GM19043 (cell line): ENCODE measurements around the gene SPATA6L.

ENCODE experiments used
- ATAC-seq: cut with Tn5 transposase; IDR thresholded peaks from one replicate; pipeline ENCODE4 v1.9.1; 2021; ENCODE audit warnings: low read depth; ENCODE audit not compliant: unreplicated experiment

SPATA6L gene

GRCh38 chr9:4558371-4558998 lies 107.8 kb downstream of the SPATA6L start:
- ATAC-seq = no peak

GRCh38 chr9:4555236-4555635 lies 111.0 kb downstream of the SPATA6L start:
- ATAC-seq = no peak

- no peak for ATAC-seq
These were observed 112.3 kb downstream of the SPATA6L start for GRCh38 chr9:4553951-4554381.

- ATAC-seq = no peak
These were observed 115.3 kb downstream of the SPATA6L start for GRCh38 chr9:4550777-4551484.

GRCh38 chr9:4549751-4550295 lies 116.5 kb downstream of the SPATA6L start:
- ATAC-seq = no peak

- ATAC-seq = no peak
These were observed 117.2 kb downstream of the SPATA6L start for GRCh38 chr9:4548811-4549725.
